Panc1 (cell line): ENCODE measurements around the gene PPP3CB. TPM values are rescaled to one million over a fixed set of nuclear protein-coding genes. Genes with fewer than 3 reads are reported as not detected.

ENCODE experiments used
- ATAC-seq: fragments of 200-7000 bp; cut with Tn5 transposase; 2 replicates; pipeline ENCODE4 v1.9.1; 2020; ENCODE audit warnings: mild to moderate bottlenecking, moderate library complexity
- BruUV-seq: library from RNA; stranded (reverse); fragments of 400-500 nt; replicated peaks from 2 replicates; lab custom pipeline; 2021; lab: Mats Ljungman, UMichigan
- CTCF ChIA-PET: fragments of 300-600 bp; sonication (Branson Sonifier 250); formaldehyde crosslinking; loops from one replicate; lab custom pipeline; 2022; ENCODE audit warnings: antibody characterized with exemption; lab: Charles Lee
- POLR2A ChIA-PET: fragments of 300-600 bp; sonication (Branson Sonifier 250); formaldehyde crosslinking; loops from one replicate; lab custom pipeline; 2022; ENCODE audit warnings: antibody characterized with exemption; lab: Charles Lee
- DNase-seq: peaks from one replicate; pipeline ENCODE4 v3.0.0-alpha.2; 2010; ENCODE audit warnings: low read depth, low spot score
- H3K27ac ChIP-seq: 2 replicates; pipeline ENCODE4 v1.5.1; 2011; ENCODE audit warnings: mild to moderate bottlenecking, low read length, inconsistent platforms
- H3K27me3 ChIP-seq: fragments of 200-500 bp; sonication (Bioruptor generic); 2 replicates; pipeline ENCODE4 v1.6.0; 2014; ENCODE audit warnings: low read length, inconsistent platforms; ENCODE audit not compliant: control insufficient read depth, insufficient read depth
- H3K36me3 ChIP-seq: fragments of 200-500 bp; sonication (Bioruptor generic); 2 replicates; pipeline ENCODE4 v1.5.1; 2014; ENCODE audit warnings: inconsistent platforms, mild to moderate bottlenecking, low read length, moderate library complexity; ENCODE audit not compliant: control insufficient read depth, insufficient read depth
- H3K4me1 ChIP-seq: 2 replicates; pipeline ENCODE4 v1.5.1; 2011; ENCODE audit warnings: inconsistent platforms, mild to moderate bottlenecking, low read length, moderate library complexity; ENCODE audit not compliant: control insufficient read depth, insufficient read depth
- H3K4me3 ChIP-seq, 2 experiments: 2 replicates each; pipeline ENCODE4 v1.5.1; 2011 to 2012; ENCODE audit warnings: low read depth in 2 of 2, low read length in 2 of 2, mild to moderate bottlenecking in 2 of 2, inconsistent platforms in 1 of 2, moderate library complexity in 1 of 2
- H3K9me3 ChIP-seq: fragments of 200-500 bp; sonication (Bioruptor generic); 2 replicates; pipeline ENCODE4 v1.5.1; 2014; ENCODE audit warnings: low read depth, mild to moderate bottlenecking, inconsistent platforms, low read length, moderate library complexity; ENCODE audit not compliant: control insufficient read depth, insufficient read depth
- POLR2AphosphoS5 ChIP-seq: IDR thresholded peaks from 2 replicates; pipeline ENCODE4 v1.6.1; 2012; ENCODE audit warnings: mild to moderate bottlenecking, low read depth, low read length, moderate library complexity
- SIN3A ChIP-seq: IDR thresholded peaks from 2 replicates; pipeline ENCODE4 v1.6.1; 2012; ENCODE audit warnings: low read depth, mild to moderate bottlenecking, low read length, moderate library complexity, borderline replicate concordance; ENCODE audit not compliant: insufficient read depth
- TCF7L2 ChIP-seq: IDR thresholded peaks from 2 replicates; pipeline ENCODE4 v1.6.1; 2011; ENCODE audit warnings: mild to moderate bottlenecking, low read depth, low read length, inconsistent platforms
- in situ Hi-C: cut with HindIII; loops from 2 replicates; pipeline ENCODE4 v1.10.0; 2016; ENCODE audit warnings: low sequenced_read_pairs, low pct_unique_long_range_greater_than_20kb
- intact Hi-C: fragments of 100-400 bp; cut with micrococcal nuclease; formaldehyde crosslinking; loops from one replicate; pipeline ENCODE4 v1.10.0; 2022; ENCODE audit not compliant: unreplicated experiment
- total RNA-seq: library from RNA; stranded (reverse); gene quantifications from one replicate; pipeline ENCODE4 v1.2.1, GENCODE V29; 2021; ENCODE audit not compliant: unreplicated experiment
- TF ChIP-seq, protein P1 (sequence below), 2 experiments: IDR thresholded peaks; 2 replicates each; pipeline ENCODE4 v1.6.1; 2011 to 2012; ENCODE audit warnings: low read depth in 2 of 2, control low read depth in 1 of 2, low read length in 1 of 2, mild to moderate bottlenecking in 1 of 2, moderate library complexity in 1 of 2; ENCODE audit not compliant: insufficient read depth in 1 of 2
- TF ChIP-seq, protein P2 (sequence below): fragments of 450-650 bp; IDR thresholded peaks from 2 replicates; pipeline ENCODE4 v1.5.1; 2017; ENCODE audit warnings: mild to moderate bottlenecking

The PPP3CB gene
- total RNA-seq, 1 experiment from 2014 or later = 34.8 TPM

DNA sequence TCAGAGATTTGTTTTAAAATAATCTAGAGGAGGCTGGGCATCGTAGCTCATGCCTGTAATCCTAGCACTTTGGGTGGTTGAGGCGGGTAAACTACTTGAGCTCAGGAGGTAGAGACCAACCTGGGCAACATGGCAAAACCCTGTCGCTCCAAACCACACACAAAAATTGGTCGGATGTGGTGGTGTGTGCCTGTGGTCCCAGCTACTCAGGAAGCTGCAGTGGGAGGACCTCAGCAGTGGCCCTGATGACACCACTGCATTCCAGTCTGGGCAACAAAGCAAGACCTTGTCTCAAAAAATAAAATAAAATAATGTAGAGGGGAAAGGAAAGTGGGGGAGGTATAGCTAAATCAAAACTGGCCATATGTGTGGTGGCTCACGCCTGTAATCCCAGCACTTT, 13.9 kb upstream of the PPP3CB start:
- ChIA-PET POLR2A (no interaction called here), CTCF (no interaction called here)
- Histone ChIP-seq H3K9me3 (no peaks in the 10 kb centered on the region), H3K27ac (no peak overlapping the region), H3K4me3 (no peak overlapping the region), H3K4me1 (no peaks in the 10 kb centered on the region), H3K36me3 (no peaks in the 10 kb centered on the region), H3K27me3 (no peaks in the 10 kb centered on the region)
- in situ Hi-C loops (no loop called here), intact Hi-C loops (no loop called here)
- ATAC-seq (no peak), DNase-seq (no peak)
- TF ChIP-seq POLR2AphosphoS5 = no peak
- no peak for TF ChIP-seq SIN3A
- TF ChIP-seq, protein P1, sequence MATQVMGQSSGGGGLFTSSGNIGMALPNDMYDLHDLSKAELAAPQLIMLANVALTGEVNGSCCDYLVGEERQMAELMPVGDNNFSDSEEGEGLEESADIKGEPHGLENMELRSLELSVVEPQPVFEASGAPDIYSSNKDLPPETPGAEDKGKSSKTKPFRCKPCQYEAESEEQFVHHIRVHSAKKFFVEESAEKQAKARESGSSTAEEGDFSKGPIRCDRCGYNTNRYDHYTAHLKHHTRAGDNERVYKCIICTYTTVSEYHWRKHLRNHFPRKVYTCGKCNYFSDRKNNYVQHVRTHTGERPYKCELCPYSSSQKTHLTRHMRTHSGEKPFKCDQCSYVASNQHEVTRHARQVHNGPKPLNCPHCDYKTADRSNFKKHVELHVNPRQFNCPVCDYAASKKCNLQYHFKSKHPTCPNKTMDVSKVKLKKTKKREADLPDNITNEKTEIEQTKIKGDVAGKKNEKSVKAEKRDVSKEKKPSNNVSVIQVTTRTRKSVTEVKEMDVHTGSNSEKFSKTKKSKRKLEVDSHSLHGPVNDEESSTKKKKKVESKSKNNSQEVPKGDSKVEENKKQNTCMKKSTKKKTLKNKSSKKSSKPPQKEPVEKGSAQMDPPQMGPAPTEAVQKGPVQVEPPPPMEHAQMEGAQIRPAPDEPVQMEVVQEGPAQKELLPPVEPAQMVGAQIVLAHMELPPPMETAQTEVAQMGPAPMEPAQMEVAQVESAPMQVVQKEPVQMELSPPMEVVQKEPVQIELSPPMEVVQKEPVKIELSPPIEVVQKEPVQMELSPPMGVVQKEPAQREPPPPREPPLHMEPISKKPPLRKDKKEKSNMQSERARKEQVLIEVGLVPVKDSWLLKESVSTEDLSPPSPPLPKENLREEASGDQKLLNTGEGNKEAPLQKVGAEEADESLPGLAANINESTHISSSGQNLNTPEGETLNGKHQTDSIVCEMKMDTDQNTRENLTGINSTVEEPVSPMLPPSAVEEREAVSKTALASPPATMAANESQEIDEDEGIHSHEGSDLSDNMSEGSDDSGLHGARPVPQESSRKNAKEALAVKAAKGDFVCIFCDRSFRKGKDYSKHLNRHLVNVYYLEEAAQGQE (IDR thresholded peaks at IDR 0.05; ENCODE audit: insufficient read depth in 1 of 2, low read depth in 2 of 2, low read length in 1 of 2) = no peak
- TF ChIP-seq, protein P2, sequence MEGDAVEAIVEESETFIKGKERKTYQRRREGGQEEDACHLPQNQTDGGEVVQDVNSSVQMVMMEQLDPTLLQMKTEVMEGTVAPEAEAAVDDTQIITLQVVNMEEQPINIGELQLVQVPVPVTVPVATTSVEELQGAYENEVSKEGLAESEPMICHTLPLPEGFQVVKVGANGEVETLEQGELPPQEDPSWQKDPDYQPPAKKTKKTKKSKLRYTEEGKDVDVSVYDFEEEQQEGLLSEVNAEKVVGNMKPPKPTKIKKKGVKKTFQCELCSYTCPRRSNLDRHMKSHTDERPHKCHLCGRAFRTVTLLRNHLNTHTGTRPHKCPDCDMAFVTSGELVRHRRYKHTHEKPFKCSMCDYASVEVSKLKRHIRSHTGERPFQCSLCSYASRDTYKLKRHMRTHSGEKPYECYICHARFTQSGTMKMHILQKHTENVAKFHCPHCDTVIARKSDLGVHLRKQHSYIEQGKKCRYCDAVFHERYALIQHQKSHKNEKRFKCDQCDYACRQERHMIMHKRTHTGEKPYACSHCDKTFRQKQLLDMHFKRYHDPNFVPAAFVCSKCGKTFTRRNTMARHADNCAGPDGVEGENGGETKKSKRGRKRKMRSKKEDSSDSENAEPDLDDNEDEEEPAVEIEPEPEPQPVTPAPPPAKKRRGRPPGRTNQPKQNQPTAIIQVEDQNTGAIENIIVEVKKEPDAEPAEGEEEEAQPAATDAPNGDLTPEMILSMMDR = no peak
- TF ChIP-seq TCF7L2 = no peak
- no TSS peak for BruUV-seq

- Histone ChIP-seq H3K27me3 (no peaks in the 10 kb centered on the region), H3K4me3 (no peak overlapping the region), H3K27ac (no peak overlapping the region), H3K36me3 (no peaks in the 10 kb centered on the region), H3K4me1 (no peaks in the 10 kb centered on the region), H3K9me3 (no peaks in the 10 kb centered on the region)
- ChIA-PET CTCF (no interaction called here), POLR2A (no interaction called here)
- BruUV-seq = no TSS peak
- DNase-seq (no peak), ATAC-seq (no peak)
- TF ChIP-seq, protein P1 (IDR thresholded peaks at IDR 0.05; ENCODE audit: insufficient read depth in 1 of 2, low read depth in 2 of 2, low read length in 1 of 2) = no peak
- TF ChIP-seq POLR2AphosphoS5 = no peak
- TF ChIP-seq SIN3A = no peak
- TF ChIP-seq TCF7L2 = no peak
- TF ChIP-seq, protein P2 = no peak
- in situ Hi-C loops = no loop called here
- intact Hi-C loops = no loop called here
These were observed 10.7 kb upstream of the PPP3CB start for GRCh38 chr10:73506491-73506890.
